Neural crest cell (in vitro differentiated cells): ENCODE data around the gene SLC51A. TPM values are rescaled to one million over a fixed set of nuclear protein-coding genes. Genes with fewer than 3 reads are reported as not detected.
"Not testable (repeated sequence)": the region's sequence is repeated elsewhere in the genome, so short reads cannot be mapped to it uniquely, and the experiment has no call there.

ENCODE experiments used
- DNase-seq: peaks from one replicate; pipeline ENCODE4 v3.0.0; 2021; ENCODE audit warnings: low read depth, mixed read lengths, low spot score
- H3K27ac Mint-ChIP-seq: one replicate; pipeline ENCODE4 v1.8.0; 2021; ENCODE audit warnings: mild to moderate bottlenecking, mixed read lengths; ENCODE audit not compliant: unreplicated experiment
- H3K27me3 Mint-ChIP-seq: 2 replicates; pipeline ENCODE4 v1.8.0; 2021; ENCODE audit warnings: low read depth, mild to moderate bottlenecking, mixed read lengths
- H3K36me3 Mint-ChIP-seq: 2 replicates; pipeline ENCODE4 v1.8.0; 2021; ENCODE audit warnings: low read depth, mild to moderate bottlenecking, mixed read lengths
- H3K4me1 Mint-ChIP-seq: 2 replicates; pipeline ENCODE4 v1.8.0; 2021; ENCODE audit warnings: mixed read lengths
- H3K4me3 Mint-ChIP-seq: one replicate; pipeline ENCODE4 v1.8.0; 2021; ENCODE audit warnings: mild to moderate bottlenecking, mixed read lengths
- H3K9me3 Mint-ChIP-seq: 2 replicates; pipeline ENCODE4 v1.8.0; 2021; ENCODE audit warnings: mixed read lengths
- CTCF ChIP-seq: fragments of 200-600 bp; sonication (generic); conservative IDR thresholded peaks from 2 replicates; pipeline ENCODE4 v1.5.0; 2021; ENCODE audit warnings: antibody characterized with exemption, mild to moderate bottlenecking
- long read RNA-seq: library from polyadenylated mRNA; unstranded; transcript quantifications from one replicate; pipeline ENCODE4 v2.0.0, GENCODE V29; 2020
- total RNA-seq: library from RNA; stranded (reverse); gene quantifications from 2 replicates; pipeline ENCODE4 v1.2.1, GENCODE V29; 2021

Gene SLC51A
- total RNA-seq = not detected in 2 replicates
- long read RNA-seq = 0 reads

GRCh38 chr3:196216089-196216564 lies at the start of gene SLC51A:
Gene SLC51A, plus strand, starts transcription at chr3:196216534. Its CDS starts 179 bp downstream, at chr3:196216713.
- no peak within 1 kb of the TSS for H3K4me3 Mint-ChIP-seq
- no peak for DNase-seq
- H3K27me3 Mint-ChIP-seq = no peaks in the 10 kb centered on the region

GRCh38 chr3:196166741-196167140 lies 49.6 kb upstream of the SLC51A start:
- H3K9me3 Mint-ChIP-seq = no peaks in the 10 kb centered on the region
- DNase-seq = no peak
- no peaks in the 10 kb centered on the region for H3K36me3 Mint-ChIP-seq
- H3K27me3 Mint-ChIP-seq = no peaks in the 10 kb centered on the region
- no peak overlapping the region for H3K4me3 Mint-ChIP-seq
- H3K4me1 Mint-ChIP-seq = peaks cover 6% of the 10 kb centered on the region
- TF ChIP-seq CTCF = no peak
- no peak overlapping the region for H3K27ac Mint-ChIP-seq

More at GRCh38 chr3:196216089-196216564, at the start of gene SLC51A:
- peaks cover 34% of the 10 kb centered on the region for H3K4me1 Mint-ChIP-seq
- peak within 1 kb of the TSS; percentile 20 for H3K27ac Mint-ChIP-seq
- H3K36me3 Mint-ChIP-seq = no peaks in the 10 kb centered on the region
- no peaks in the 10 kb centered on the region for H3K9me3 Mint-ChIP-seq
- no peak for TF ChIP-seq CTCF

GRCh38 chr3:196168808-196169391 lies 47.4 kb upstream of the SLC51A start:
- H3K27ac Mint-ChIP-seq = no peak overlapping the region
- H3K4me3 Mint-ChIP-seq = no peak overlapping the region
- no peaks in the 10 kb centered on the region for H3K36me3 Mint-ChIP-seq
- H3K4me1 Mint-ChIP-seq = peaks cover 6% of the 10 kb centered on the region
- no peaks in the 10 kb centered on the region for H3K27me3 Mint-ChIP-seq
- no peaks in the 10 kb centered on the region for H3K9me3 Mint-ChIP-seq
- DNase-seq = no peak
- no peak for TF ChIP-seq CTCF

- Mint-ChIP-seq H3K9me3 (no peaks in the 10 kb centered on the region), H3K27ac (no peak overlapping the region), H3K4me1 (peaks cover 6% of the 10 kb centered on the region), H3K4me3 (no peak overlapping the region), H3K27me3 (no peaks in the 10 kb centered on the region), H3K36me3 (no peaks in the 10 kb centered on the region)
- TF ChIP-seq CTCF = no peak
- no peak for DNase-seq
Observed at GRCh38 chr3:196169836-196170240, 46.5 kb upstream of the SLC51A start.

GRCh38 chr3:196170296-196170695 lies 46.0 kb upstream of the SLC51A start:
- not testable (repeated sequence) for H3K27ac Mint-ChIP-seq, H3K4me3 Mint-ChIP-seq, H3K4me1 Mint-ChIP-seq, H3K36me3 Mint-ChIP-seq, H3K9me3 Mint-ChIP-seq, DNase-seq, H3K27me3 Mint-ChIP-seq

- Mint-ChIP-seq H3K27me3 (no peaks in the 10 kb centered on the region), H3K36me3 (no peaks in the 10 kb centered on the region), H3K4me3 (no peak overlapping the region), H3K9me3 (no peaks in the 10 kb centered on the region), H3K27ac (no peak overlapping the region), H3K4me1 (peaks cover 22% of the 10 kb centered on the region)
- no peak for DNase-seq
- no peak for TF ChIP-seq CTCF
Observed at GRCh38 chr3:196174652-196175051, 41.7 kb upstream of the SLC51A start.
